ENCODE data around the gene SLC25A29.

- TF ChIP-seq, protein P1, sequence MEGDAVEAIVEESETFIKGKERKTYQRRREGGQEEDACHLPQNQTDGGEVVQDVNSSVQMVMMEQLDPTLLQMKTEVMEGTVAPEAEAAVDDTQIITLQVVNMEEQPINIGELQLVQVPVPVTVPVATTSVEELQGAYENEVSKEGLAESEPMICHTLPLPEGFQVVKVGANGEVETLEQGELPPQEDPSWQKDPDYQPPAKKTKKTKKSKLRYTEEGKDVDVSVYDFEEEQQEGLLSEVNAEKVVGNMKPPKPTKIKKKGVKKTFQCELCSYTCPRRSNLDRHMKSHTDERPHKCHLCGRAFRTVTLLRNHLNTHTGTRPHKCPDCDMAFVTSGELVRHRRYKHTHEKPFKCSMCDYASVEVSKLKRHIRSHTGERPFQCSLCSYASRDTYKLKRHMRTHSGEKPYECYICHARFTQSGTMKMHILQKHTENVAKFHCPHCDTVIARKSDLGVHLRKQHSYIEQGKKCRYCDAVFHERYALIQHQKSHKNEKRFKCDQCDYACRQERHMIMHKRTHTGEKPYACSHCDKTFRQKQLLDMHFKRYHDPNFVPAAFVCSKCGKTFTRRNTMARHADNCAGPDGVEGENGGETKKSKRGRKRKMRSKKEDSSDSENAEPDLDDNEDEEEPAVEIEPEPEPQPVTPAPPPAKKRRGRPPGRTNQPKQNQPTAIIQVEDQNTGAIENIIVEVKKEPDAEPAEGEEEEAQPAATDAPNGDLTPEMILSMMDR (IDR thresholded peaks at IDR 0.05) = no peak
- TF ChIP-seq POLR2A (IDR thresholded peaks at IDR 0.05) = no peak
Observed at GRCh38 chr14:100346306-100347091, 40.3 kb upstream of the SLC25A29 start.

Data from adrenal gland (tissue), 5 donors.